ENCODE data around the gene CACNA1C.

GRCh38 chr12:2288001-2288400 lies 235.2 kb downstream of the CACNA1C start:
- TF ChIP-seq CTCF (IDR thresholded peaks at IDR 0.05) (no peak), POLR2A (IDR thresholded peaks at IDR 0.05) (no peak)
